ENCODE measurements around the gene LILRB5. TPM values are rescaled to one million over a fixed set of nuclear protein-coding genes. Genes with fewer than 3 reads are reported as not detected.
"Not testable (repeated sequence)": the region's sequence is repeated elsewhere in the genome, so short reads cannot be mapped to it uniquely, and the experiment has no call there.

The LILRB5 gene
- total and polyA plus RNA-seq, 7 donors: 2.2 to 27.0 (median 11.4) TPM

DNA sequence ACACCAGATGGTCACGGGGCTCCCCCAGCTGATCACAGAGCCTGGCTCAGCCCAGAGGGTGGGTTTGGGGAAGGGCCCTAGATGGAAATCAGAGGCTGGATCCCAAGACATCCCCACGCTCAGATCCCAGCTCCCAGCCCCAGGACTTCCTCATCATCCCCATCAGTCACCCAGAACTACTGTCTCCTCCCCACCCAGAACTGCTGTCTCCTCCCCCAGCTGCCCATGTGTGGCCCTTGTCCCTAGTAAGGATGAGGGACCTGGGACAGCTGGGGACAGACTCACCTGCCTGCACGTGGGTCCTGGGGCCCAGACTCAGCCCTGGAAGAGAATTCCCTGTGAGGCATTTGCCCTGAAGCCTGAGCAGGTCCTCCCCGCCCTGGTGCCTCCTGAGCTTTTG, 14.8 kb downstream of the LILRB5 start:
- H3K4me1 ChIP-seq; DNase-seq; H3K36me3 ChIP-seq; H3K4me3 ChIP-seq; H3K9me3 ChIP-seq; H3K27ac ChIP-seq; H3K27me3 ChIP-seq; intact Hi-C loops (cut with DNase I): not testable (repeated sequence)
- WGBS, 2 donors: 61 to 70% methylated on average over 4 of the region's 4 CpGs

DNA sequence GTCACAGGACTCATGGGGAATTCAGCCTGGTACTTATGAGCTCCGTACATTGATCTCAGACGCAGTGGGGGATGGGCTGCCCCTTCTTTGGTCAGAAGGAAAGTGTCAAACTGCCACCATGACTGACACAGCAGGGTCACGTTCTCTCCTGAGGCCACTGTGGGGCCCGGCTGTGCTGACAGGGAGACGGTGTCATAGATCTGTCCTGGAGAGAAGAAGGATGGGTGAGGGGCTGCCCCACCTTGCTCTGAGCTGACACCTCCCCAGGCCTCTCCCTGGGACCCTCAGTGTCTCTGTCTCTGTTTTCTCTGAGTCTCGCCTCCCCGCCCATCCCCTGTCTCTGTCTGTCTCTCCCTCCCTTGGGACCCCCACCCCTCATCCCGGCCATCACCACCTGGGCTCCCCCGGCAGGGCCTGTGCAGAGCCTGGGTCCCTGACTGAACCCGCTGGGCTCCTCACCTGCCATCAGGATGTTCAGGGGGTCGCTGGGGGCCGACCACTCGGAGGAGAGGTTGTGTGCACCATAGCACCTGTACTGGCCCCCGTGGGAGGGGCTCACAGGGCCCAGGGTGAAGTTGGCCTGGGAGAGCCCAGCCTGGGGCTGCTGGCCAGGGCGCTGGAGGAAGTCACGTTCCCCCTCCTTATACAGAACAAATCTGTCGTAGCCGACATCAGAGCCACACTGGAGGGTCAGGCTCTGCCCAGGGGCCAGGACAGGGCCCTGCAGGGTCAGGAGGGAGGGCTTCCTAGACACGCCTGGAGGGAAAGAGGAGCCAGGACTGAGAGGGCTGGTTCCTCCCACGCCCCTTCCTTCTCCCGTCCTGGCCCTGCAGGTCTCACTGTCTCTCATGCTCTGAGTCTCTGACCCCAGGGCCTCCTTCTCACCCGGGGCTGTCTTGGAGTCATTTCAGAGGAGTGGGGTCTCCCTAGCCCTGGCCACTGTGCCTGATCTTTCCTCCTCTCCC, 16.4 kb downstream of the LILRB5 start:
- H3K9me3 ChIP-seq; H3K36me3 ChIP-seq; intact Hi-C loops (cut with DNase I); H3K4me1 ChIP-seq; H3K4me3 ChIP-seq; H3K27ac ChIP-seq; H3K27me3 ChIP-seq: not testable (repeated sequence)
- WGBS, 2 donors: 59 to 71% methylated on average over 19 of the region's 22 CpGs
- peak; percentile 46 for DNase-seq

DNA sequence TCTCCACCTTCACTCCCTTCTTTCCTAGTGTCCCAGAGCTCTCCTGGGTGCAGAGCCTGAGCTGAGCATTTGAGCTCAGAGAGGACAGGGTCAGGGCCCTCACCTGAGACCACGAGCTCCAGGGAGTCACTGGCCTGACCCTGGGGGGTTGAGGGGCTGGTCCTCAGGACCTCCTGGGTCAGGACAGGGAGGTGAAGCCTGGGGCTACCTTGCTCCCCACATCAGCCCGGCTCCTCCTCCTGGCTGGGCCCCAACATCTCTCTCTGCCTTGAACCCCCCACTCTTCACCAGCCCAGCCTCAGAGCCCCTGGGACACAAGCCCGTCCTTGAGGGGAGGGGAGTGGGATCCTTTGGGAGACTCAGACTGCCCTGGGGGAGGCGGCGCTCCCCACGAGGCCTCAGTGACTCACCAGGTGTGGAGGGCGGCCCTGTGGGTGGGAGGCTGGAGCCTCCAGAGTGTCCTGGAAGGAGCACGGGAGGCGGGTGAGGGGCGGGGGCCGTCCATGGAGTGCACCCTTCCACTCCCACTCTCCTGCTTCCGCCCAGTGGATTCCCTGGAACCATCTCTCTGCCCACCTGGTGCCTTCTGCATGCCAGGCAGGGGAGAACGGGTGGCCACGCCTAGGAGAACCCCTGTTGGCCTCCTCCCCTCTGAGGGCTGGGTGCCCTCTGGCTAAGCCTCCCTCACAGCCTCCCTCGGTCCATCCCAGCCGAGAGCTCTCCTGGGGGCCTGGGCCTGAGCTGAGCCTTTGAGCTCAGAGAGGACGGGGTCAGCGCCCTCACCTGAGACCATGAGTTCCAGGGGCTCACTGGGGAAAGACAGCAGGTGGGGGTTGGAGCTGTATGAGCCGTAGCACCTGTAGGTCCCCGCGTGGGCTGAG, 17.3 kb downstream of the LILRB5 start:
- H3K36me3 ChIP-seq; H3K27ac ChIP-seq; intact Hi-C loops (cut with DNase I); H3K27me3 ChIP-seq; H3K4me1 ChIP-seq; H3K9me3 ChIP-seq; H3K4me3 ChIP-seq: not testable (repeated sequence)
- DNase-seq: peak; percentile 55
- 66 to 81% methylated on average over 14 to 15 of the region's 21 CpGs for WGBS, 2 donors

DNA sequence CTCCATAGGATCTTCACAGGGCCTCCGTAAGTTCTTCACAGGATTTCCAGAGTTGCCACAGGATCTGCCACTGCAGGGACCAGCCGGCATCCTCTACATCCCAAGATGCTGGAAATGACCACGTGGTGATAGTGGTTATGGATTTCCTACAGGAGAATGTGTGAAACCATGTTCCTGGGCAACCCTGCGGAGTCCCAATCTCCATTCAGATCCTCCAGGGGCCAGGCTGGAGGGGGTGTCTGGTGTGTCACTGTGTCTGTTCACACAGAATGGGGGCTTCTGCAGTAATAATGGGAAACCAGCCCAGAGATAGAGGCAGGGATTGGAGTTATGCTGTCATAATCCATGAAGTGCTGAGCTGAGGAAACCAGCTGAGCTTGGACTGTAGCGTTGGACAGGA, 23.1 kb downstream of the LILRB5 start:
- DNase-seq: peak; percentile 26
- Histone ChIP-seq H3K27me3 (peaks cover 0 to 14% (median 7%) of the 10 kb centered on the region in 3 donors), H3K36me3 (no peaks in the 10 kb centered on the region), H3K4me3 (no peak overlapping the region), H3K4me1 (no peaks in the 10 kb centered on the region), H3K27ac (no peak overlapping the region), H3K9me3 (no peaks in the 10 kb centered on the region)
- intact Hi-C loops (cut with DNase I): loop anchor here (5.0 kb wide), 1 partner anchor 47 kb away; the partner anchor contains the start of gene MBOAT7
- TF ChIP-seq POLR2A (IDR thresholded peaks at IDR 0.05): no peak
- TF ChIP-seq, protein P1, sequence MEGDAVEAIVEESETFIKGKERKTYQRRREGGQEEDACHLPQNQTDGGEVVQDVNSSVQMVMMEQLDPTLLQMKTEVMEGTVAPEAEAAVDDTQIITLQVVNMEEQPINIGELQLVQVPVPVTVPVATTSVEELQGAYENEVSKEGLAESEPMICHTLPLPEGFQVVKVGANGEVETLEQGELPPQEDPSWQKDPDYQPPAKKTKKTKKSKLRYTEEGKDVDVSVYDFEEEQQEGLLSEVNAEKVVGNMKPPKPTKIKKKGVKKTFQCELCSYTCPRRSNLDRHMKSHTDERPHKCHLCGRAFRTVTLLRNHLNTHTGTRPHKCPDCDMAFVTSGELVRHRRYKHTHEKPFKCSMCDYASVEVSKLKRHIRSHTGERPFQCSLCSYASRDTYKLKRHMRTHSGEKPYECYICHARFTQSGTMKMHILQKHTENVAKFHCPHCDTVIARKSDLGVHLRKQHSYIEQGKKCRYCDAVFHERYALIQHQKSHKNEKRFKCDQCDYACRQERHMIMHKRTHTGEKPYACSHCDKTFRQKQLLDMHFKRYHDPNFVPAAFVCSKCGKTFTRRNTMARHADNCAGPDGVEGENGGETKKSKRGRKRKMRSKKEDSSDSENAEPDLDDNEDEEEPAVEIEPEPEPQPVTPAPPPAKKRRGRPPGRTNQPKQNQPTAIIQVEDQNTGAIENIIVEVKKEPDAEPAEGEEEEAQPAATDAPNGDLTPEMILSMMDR (IDR thresholded peaks at IDR 0.05): no peak
- TF ChIP-seq EP300 (IDR thresholded peaks at IDR 0.05): no peak
- no peak for TF ChIP-seq POLR2AphosphoS5 (IDR thresholded peaks at IDR 0.05)
- WGBS, 2 donors: 65 to 83% methylated on average over 5 of the region's 5 CpGs

DNA sequence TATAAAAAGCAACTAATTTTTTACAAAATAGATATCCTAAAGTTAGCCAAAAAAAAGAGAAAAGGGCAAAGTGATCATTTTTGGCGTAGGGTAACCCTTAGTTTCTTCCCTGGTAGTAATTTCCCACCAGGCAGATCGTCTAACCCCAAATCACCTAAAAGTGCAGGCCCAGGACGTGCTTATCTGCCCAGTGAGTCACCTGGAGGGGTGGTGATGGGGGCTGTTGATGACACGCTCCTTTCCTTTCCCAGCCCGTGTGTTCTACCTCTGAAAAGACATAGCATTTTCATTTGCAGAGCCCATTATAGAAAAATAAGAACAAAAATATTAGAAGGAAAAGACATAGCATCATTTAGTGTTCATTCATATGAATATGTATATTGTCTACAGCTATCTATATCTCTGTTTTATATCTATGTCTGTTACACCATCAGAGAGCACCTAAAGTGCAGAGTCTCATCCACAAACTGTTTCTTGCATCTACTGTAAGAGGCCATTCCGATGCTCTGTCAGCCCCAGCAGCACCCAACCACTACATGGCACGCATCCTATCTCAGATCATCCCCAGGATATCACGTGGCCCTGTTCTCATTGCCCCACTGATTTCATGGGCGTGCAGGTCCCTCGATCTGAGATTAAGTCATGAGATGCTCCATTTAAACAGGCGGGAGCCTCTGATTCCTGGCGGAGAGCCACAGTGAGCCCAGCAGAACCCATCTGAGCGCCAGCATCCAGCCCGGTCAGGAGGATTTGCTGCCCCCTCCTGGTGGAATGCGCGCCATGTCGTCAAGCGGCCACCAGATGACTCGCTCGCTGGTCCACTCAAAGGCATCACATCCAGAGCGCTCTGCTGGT, 25.8 kb downstream of the LILRB5 start:
- Histone ChIP-seq H3K27me3 (peaks cover 0 to 14% (median 7%) of the 10 kb centered on the region in 3 donors), H3K9me3 (no peaks in the 10 kb centered on the region), H3K36me3 (no peaks in the 10 kb centered on the region), H3K4me3 (no peak overlapping the region), H3K27ac (no peak overlapping the region), H3K4me1 (no peaks in the 10 kb centered on the region)
- TF ChIP-seq POLR2A (IDR thresholded peaks at IDR 0.05) (no peak), EP300 (IDR thresholded peaks at IDR 0.05) (no peak), POLR2AphosphoS5 (IDR thresholded peaks at IDR 0.05) (peak in 1 of 4 donors; percentile 33)
- TF ChIP-seq, protein P1 (IDR thresholded peaks at IDR 0.05): peak; percentile 76 to 89 (median 82)
- intact Hi-C loops (cut with DNase I): loop anchor here (1.0 to 5.0 kb wide), 2 partner anchors 44 to 63 kb away; partner anchors contain the start of gene MBOAT7
- WGBS, 2 donors: 17 to 24% methylated on average over 21 of the region's 21 CpGs
- peak; percentile 92 for DNase-seq
